LHCN-M2 (cell line): ENCODE results near the gene AMBRA1. TPM values are rescaled to one million over a fixed set of nuclear protein-coding genes. Genes with fewer than 3 reads are reported as not detected.

Experiments used
- DNase-seq: peaks from one replicate; pipeline ENCODE4 v3.0.0-alpha.2; 2012; ENCODE audit warnings: low read depth
- total RNA-seq: library from RNA; depleted of rRNA; stranded (reverse); fragments of >200 nt; gene quantifications from 2 replicates; pipeline ENCODE4 v1.2.3, GENCODE V29; 2014

Gene AMBRA1
- total RNA-seq, 1 experiment from 2014 or later = 20.9 TPM

GRCh38 chr11:46570790-46571398 lies 22.9 kb downstream of the AMBRA1 start:
- DNase-seq = no peak

- no peak for DNase-seq
Observed at GRCh38 chr11:46565232-46565840, 28.5 kb downstream of the AMBRA1 start.

GRCh38 chr11:46564459-46564858 lies 29.4 kb downstream of the AMBRA1 start:
- DNase-seq = peak; percentile 29

GRCh38 chr11:46562527-46562926 lies 31.3 kb downstream of the AMBRA1 start:
- DNase-seq = no peak

GRCh38 chr11:46560300-46560991 lies 33.4 kb downstream of the AMBRA1 start:
- DNase-seq = no peak

- DNase-seq = no peak
Observed at GRCh38 chr11:46559815-46560214, 34.0 kb downstream of the AMBRA1 start.

GRCh38 chr11:46557684-46558151 lies 36.1 kb downstream of the AMBRA1 start:
- DNase-seq = peak; percentile 51

GRCh38 chr11:46555267-46556054 lies 38.4 kb downstream of the AMBRA1 start:
- DNase-seq = peak; percentile 95

- peak; percentile 84 for DNase-seq
Observed at GRCh38 chr11:46554213-46555147, 39.3 kb downstream of the AMBRA1 start.

GRCh38 chr11:46553814-46554212 lies 40.0 kb downstream of the AMBRA1 start:
- no peak for DNase-seq

- no peak for DNase-seq
Observed at GRCh38 chr11:46551261-46551660, 42.6 kb downstream of the AMBRA1 start.

GRCh38 chr11:46547579-46547978 lies 46.2 kb downstream of the AMBRA1 start:
- DNase-seq = no peak

- DNase-seq = no peak
Observed at GRCh38 chr11:46543564-46543963, 50.3 kb downstream of the AMBRA1 start.

GRCh38 chr11:46541593-46542371 lies 52.0 kb downstream of the AMBRA1 start:
- no peak for DNase-seq

- no peak for DNase-seq
Observed at GRCh38 chr11:46540807-46541206, 53.0 kb downstream of the AMBRA1 start.

GRCh38 chr11:46537537-46538295 lies 56.1 kb downstream of the AMBRA1 start:
- peak; percentile 77 for DNase-seq

- DNase-seq = no peak
Observed at GRCh38 chr11:46537121-46537520, 56.7 kb downstream of the AMBRA1 start.

- no peak for DNase-seq
Observed at GRCh38 chr11:46535688-46536087, 58.1 kb downstream of the AMBRA1 start.

- DNase-seq = no peak
Observed at GRCh38 chr11:46534711-46535110, 59.1 kb downstream of the AMBRA1 start.
